ENCODE results near the gene TKFC. TPM values are rescaled to one million over a fixed set of nuclear protein-coding genes. Genes with fewer than 3 reads are reported as not detected.

The TKFC gene, protein sequence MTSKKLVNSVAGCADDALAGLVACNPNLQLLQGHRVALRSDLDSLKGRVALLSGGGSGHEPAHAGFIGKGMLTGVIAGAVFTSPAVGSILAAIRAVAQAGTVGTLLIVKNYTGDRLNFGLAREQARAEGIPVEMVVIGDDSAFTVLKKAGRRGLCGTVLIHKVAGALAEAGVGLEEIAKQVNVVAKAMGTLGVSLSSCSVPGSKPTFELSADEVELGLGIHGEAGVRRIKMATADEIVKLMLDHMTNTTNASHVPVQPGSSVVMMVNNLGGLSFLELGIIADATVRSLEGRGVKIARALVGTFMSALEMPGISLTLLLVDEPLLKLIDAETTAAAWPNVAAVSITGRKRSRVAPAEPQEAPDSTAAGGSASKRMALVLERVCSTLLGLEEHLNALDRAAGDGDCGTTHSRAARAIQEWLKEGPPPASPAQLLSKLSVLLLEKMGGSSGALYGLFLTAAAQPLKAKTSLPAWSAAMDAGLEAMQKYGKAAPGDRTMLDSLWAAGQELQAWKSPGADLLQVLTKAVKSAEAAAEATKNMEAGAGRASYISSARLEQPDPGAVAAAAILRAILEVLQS
- total RNA-seq: 10 to 100 TPM in 3 of 4 donors, 1 to 10 TPM in 1; 9.3 to 24.1 (median 15.5) TPM

DNA sequence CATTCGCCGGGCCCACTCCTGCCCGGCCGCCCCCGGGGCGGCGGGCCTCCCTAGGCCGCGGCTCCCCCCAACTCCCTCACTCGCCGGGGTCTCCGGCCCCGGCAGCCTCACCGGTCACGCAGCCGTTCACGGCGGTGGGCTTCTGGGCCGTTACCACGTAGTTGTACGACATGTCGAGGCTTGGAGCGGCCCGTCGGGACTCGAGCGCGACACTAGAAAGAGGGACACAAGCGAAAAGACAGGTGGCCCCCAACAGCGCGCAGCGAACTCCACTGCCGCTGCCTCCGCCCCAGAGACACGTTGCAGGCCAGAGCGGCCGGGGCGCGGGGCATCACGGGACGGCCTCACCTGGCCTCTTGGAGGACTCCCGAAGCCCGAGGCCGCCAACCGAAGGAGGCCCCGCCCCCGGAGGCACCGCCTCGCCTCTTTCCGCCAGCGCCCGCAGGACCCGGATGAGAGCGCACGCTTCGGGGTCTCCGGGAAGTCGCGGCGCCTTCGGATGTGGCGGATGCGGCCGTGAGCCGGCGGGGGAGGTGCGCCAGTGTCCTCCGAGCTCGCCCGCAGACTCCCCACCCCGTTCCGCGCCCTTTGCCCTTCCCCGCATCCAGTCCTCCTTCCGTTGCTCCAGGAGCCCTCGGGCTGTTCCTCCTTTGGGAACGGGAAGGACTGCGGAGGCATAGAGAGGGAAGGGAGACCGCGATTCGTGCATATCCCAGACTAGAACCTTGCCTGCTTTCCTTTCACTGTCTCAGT lies at the start of gene TKFC, which contains the start of gene DDB1:
TKFC (plus strand) TSS at position 432 of the 753 bp plus-strand sequence. CDS start 1,501 bp downstream, outside the sequence.
DDB1 (minus strand) TSS at position 309 of the 753 bp plus-strand sequence; CDS start at position 172, 137 bp downstream.
- TF ChIP-seq, protein P1, sequence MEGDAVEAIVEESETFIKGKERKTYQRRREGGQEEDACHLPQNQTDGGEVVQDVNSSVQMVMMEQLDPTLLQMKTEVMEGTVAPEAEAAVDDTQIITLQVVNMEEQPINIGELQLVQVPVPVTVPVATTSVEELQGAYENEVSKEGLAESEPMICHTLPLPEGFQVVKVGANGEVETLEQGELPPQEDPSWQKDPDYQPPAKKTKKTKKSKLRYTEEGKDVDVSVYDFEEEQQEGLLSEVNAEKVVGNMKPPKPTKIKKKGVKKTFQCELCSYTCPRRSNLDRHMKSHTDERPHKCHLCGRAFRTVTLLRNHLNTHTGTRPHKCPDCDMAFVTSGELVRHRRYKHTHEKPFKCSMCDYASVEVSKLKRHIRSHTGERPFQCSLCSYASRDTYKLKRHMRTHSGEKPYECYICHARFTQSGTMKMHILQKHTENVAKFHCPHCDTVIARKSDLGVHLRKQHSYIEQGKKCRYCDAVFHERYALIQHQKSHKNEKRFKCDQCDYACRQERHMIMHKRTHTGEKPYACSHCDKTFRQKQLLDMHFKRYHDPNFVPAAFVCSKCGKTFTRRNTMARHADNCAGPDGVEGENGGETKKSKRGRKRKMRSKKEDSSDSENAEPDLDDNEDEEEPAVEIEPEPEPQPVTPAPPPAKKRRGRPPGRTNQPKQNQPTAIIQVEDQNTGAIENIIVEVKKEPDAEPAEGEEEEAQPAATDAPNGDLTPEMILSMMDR (IDR thresholded peaks at IDR 0.05; ENCODE audit: low read depth): no peak

DNA sequence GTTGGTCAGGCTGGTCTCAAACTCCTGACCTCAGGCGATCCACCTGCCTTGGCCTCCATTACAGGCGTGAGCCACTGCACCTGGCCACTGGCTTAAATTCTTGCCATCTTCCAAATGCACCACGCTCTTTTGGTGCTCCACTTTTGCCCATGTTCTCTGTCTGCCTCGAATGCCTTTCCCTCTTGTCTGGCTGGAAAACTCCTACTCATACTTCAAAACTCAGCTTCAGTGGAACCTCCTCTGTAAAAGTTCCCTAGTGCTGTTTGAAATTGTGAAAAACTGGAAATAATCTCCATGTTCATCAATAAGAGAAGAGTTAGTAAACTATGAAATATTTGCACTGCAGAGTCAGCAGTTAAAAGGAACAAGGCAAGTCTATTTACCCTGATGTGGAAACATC lies 49.4 kb upstream of the TKFC start:
- TF ChIP-seq, protein P1 (IDR thresholded peaks at IDR 0.05; ENCODE audit: low read depth): no peak

DNA sequence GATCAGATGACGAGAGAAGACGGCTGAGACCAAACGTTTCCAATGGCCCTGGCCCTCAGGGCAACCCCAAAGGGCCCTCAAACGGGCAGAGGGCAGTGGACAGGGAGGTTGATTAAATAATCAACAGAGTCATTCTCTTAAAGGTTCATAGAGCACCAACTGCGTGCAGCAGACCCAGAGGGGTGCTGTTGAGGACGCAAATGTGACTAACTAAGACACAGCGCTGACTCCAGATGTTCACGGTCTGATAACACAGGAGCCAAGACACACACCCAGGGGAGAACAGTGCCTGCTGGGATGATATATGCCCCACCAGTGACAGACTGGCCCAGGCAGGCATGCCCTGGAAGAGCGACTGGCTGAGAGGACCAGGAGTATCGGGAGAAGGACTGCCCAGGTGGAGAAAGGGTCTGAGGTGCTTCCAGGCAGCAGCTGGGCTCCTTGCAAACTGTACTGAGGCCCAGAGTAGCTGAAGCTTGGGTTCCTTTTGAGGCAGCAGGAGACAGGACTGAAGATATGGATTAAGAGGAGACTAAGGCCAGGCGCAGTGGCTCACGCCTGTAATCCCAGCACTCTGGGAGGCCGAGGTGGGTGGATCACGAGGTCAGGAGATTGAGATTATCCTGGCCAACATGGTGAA lies 45.6 kb upstream of the TKFC start:
- TF ChIP-seq, protein P1 (IDR thresholded peaks at IDR 0.05; ENCODE audit: low read depth): no peak

DNA sequence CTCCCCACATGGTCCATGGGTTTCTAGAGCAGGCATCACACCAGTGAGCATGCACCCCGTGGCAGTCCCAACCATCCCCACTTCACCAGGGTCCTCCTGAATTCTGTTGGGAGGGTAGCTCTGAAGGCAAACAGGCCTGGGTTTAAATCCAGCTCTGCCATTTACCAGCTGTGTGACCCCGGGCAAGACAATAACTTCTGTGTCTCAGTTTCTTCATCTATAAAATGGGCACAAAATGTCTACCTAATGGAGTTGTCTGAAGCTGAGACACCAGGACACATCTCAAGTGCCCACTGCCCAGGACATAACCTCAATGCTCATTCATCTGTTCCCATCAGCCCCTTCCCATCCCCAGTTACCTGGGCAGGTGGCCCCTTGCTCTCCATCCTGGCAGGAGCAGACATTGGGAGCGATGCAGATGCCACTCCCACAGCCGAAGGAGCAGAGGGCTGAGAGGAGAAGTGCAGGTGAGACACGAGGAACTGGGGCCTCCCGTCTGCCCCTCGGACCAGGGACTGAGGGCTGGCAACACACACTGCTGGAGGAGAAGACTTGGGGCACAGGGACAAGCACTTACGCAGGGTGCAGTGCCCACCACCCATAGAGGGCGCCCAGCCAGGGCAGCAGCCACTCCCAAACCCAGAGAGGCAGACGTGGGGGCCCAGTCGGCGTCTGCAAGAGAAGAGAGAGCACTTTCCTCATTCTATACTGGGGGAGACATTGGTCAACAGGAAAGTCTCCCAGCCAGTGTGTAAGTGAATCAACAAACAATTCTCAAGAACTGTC lies 41.9 kb upstream of the TKFC start:
- TF ChIP-seq, protein P1 (IDR thresholded peaks at IDR 0.05; ENCODE audit: low read depth): no peak

DNA sequence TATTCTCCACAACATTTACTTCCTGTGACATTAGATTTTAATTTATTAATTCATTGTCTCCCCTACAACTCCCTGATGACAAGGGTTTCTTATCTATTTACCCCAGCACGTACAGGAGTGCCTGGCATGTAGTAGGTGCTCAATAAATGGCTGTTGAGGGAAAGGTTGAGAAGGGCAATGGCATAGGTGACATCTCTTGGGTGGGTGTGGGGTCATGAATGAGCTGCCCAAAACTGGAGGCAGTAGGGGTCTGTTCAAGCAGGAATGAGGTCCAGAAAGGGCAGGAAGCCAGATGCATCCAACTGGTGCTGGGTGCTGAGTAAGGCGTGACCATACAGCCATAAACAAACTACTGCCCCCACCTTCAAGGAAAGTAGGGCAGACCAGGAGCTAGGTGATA lies 40.7 kb upstream of the TKFC start:
- TF ChIP-seq, protein P1 (IDR thresholded peaks at IDR 0.05; ENCODE audit: low read depth): no peak

DNA sequence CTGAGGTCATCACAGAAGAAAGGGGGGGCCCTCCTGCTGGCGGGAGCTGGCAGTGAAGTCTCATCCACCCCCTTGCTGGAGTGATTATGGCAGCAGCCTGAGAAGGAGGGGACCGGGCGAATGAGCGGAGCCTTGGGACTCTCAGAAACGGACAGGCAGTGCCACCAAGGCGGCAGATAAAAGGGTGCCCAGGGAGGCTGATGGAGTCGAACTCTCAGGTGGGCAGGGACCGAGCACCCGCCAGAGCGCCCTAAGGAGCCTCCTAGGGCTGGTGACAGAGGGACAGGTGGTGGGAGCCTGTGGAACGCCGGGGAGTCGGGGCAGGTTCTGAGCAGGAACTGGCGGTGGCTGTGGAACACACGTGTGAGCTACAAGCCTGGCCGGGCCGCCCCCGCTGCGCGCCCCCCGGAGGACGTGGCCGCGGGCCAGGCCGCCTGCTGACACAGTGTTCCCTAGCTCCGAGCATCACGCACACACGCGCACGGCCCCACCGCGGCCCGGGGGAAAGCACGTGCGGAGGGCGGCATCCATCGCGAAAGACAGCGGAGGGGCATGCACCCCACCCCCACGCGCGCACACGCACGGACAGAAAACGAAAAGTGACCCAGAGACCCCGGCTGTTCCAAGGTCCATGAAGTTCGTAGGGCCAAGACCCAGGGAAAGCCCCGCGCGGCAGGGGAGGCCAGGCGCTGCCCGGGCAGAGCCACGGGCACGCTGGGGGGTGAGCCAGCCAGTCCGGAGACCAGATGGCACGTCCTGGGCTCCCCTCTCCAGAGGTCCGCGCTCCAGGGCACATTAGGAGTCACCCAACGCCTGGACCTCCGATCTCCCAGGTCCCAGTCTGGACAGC lies 38.9 kb upstream of the TKFC start:
- TF ChIP-seq, protein P1 (IDR thresholded peaks at IDR 0.05; ENCODE audit: low read depth): no peak
